Transverse colon (tissue), 4 donors: ENCODE results near the gene USP7. TPM values are rescaled to one million over a fixed set of nuclear protein-coding genes. Genes with fewer than 3 reads are reported as not detected.

ENCODE experiments used
- DNase-seq: peaks from one replicate; pipeline ENCODE4 v3.0.0-alpha.2; 2019
- H3K27ac ChIP-seq, 4 donors: fragments of 200-600 bp; sonication (generic); 2 replicates each; pipeline ENCODE4 v1.5.1; 2016 to 2018; ENCODE audit warnings: inconsistent platforms in 4 of 4
- H3K27me3 ChIP-seq: fragments of 200-600 bp; sonication (generic); 2 replicates; pipeline ENCODE4 v1.5.1; 2017; ENCODE audit warnings: inconsistent platforms
- H3K36me3 ChIP-seq, 4 donors: fragments of 200-600 bp; sonication (generic); 2 replicates each; pipeline ENCODE4 v1.5.1; 2017 to 2019; ENCODE audit warnings: inconsistent platforms in 4 of 4
- H3K4me1 ChIP-seq, 4 donors: fragments of 200-600 bp; sonication (generic); 2 replicates each; pipeline ENCODE4 v1.5.1; 2017 to 2020; ENCODE audit warnings: inconsistent platforms in 4 of 4
- H3K4me3 ChIP-seq, 4 donors: fragments of 200-600 bp; sonication (generic); 1 replicate in 1 of 4; 2 replicates in 3 of 4; pipeline versions ENCODE4 v1.5.1 to v1.6.1; 2017 to 2019; ENCODE audit warnings: inconsistent platforms in 4 of 4
- H3K9me3 ChIP-seq, 2 donors: fragments of 200-600 bp; sonication (generic); 2 replicates each; pipeline ENCODE4 v1.5.1; 2017 to 2019; ENCODE audit warnings: inconsistent platforms in 2 of 2
- EP300 ChIP-seq: sonication (generic); formaldehyde crosslinking; IDR thresholded peaks from one replicate; pipeline ENCODE4 v1.6.1; 2017; ENCODE audit warnings: antibody characterized with exemption, low read depth
- POLR2A ChIP-seq: fragments of 450-650 bp; IDR thresholded peaks from one replicate; pipeline ENCODE4 v1.6.1; 2016; ENCODE audit warnings: antibody characterized with exemption, mild to moderate bottlenecking, moderate library complexity
- POLR2AphosphoS5 ChIP-seq, 3 donors: sonication (generic); formaldehyde crosslinking; IDR thresholded peaks; one replicate each; pipeline ENCODE4 v1.6.1; 2016; ENCODE audit warnings: antibody characterized with exemption in 3 of 3
- WGBS, 2 donors: methylation state at CpG; one replicate each; pipeline ENCODE4 v1.1.5; 2018; ENCODE audit warnings: low coverage in 1 of 2; 5-methylcytosine and 5-hydroxymethylcytosine counted together
- in situ Hi-C, 4 donors: fragments of 200-750 bp; cut with MboI; loops; one replicate each; pipeline versions ENCODE4 v1.15.0 to v1.15.1; 2017; ENCODE audit warnings: low sequenced_read_pairs in 3 of 4, low pct_ligation_motif_present in 1 of 4, low pct_unique_long_range_greater_than_20kb in 1 of 4
- intact Hi-C: fragments of 100-400 bp; cut with DNase I; formaldehyde crosslinking; loops from one replicate; pipeline ENCODE4 v1.15.1; 2023; ENCODE audit warnings: low total_unique reads
- total RNA-seq, 4 donors: library from RNA; depleted of rRNA; stranded (reverse); fragments of >200 nt; gene quantifications; one replicate each; pipeline ENCODE4 v1.1.0, GENCODE V29; 2016
- TF ChIP-seq, protein P1 (sequence below), 5 experiments: fragments of 200-600 bp in 3 of 5; fragments of 450-650 bp in 2 of 5; sonication (generic) in 3 of 5; IDR thresholded peaks; 1 replicate in 2 of 5; 2 replicates in 3 of 5; pipeline ENCODE4 v1.5.1; 2016 to 2017; ENCODE audit warnings: antibody characterized with exemption in 5 of 5, inconsistent platforms in 3 of 5, mild to moderate bottlenecking in 2 of 5, moderate library complexity in 1 of 5

USP7 gene
- total RNA-seq, 4 donors from 2014 or later, result 72.9 to 419 (median 158) TPM

DNA sequence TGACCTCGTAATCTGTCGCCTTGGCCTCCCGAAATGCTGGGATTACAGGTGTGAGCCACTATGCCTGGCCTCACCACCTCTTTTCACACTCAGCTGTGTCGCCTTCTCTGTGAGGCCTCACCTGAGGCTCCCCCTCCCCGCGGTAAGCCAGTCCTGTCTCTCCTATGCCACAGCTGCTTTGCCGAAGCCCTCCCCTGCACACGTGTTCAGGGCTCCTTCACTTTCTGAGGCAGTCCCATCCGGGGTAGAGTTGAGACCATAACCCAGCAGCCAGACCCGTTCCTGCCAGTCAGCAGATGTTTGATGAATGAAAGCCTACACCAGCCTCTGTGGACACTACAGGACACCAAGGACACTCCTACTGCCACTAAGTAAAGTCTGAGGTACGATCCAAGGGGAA is 10.6 kb downstream of the USP7 start:
- H3K9me3 ChIP-seq, result no peaks in the 10 kb centered on the region
- no peaks in the 10 kb centered on the region for H3K36me3 ChIP-seq
- in situ Hi-C loops, result no loop called here
- WGBS, 2 donors, result 68% methylated on average over 11 of the region's 11 CpGs; no CpG with 5 or more reads in 1 of the 2 donors
- H3K27ac ChIP-seq, result no peak overlapping the region
- intact Hi-C loops, result no loop called here
- H3K4me1 ChIP-seq, result peaks cover 54 to 91% (median 75%) of the 10 kb centered on the region in 4 donors
- no peaks in the 10 kb centered on the region for H3K27me3 ChIP-seq
- no peak for DNase-seq
- TF ChIP-seq POLR2A (no peak), EP300 (no peak), POLR2AphosphoS5 (IDR thresholded peaks at IDR 0.05) (no peak)
- TF ChIP-seq, protein P1, sequence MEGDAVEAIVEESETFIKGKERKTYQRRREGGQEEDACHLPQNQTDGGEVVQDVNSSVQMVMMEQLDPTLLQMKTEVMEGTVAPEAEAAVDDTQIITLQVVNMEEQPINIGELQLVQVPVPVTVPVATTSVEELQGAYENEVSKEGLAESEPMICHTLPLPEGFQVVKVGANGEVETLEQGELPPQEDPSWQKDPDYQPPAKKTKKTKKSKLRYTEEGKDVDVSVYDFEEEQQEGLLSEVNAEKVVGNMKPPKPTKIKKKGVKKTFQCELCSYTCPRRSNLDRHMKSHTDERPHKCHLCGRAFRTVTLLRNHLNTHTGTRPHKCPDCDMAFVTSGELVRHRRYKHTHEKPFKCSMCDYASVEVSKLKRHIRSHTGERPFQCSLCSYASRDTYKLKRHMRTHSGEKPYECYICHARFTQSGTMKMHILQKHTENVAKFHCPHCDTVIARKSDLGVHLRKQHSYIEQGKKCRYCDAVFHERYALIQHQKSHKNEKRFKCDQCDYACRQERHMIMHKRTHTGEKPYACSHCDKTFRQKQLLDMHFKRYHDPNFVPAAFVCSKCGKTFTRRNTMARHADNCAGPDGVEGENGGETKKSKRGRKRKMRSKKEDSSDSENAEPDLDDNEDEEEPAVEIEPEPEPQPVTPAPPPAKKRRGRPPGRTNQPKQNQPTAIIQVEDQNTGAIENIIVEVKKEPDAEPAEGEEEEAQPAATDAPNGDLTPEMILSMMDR (IDR thresholded peaks at IDR 0.05), result no peak
- no peak overlapping the region for H3K4me3 ChIP-seq

DNA sequence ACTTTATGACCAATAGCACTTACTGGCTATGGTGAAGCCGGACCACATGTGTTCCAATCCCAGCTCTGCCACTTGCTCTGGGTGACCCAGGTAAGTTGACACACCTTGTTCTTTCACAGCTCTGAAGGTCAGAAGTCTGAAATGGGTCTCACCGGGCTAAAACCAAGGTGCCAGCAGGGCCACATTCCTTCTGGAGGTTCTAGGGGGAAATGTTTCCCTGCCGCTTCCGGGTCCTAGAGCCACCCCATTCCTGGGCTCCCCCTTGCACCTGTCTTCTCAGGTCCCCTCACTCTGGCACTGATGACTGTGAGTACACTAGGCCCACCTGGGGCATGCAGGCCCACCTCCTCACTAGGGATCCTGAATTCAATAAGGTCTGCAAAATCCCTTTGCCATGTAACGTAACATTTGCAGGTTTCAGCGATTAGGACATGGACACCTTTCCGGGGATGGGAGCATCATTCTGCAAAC is 11.4 kb downstream of the USP7 start:
- no peaks in the 10 kb centered on the region for H3K9me3 ChIP-seq
- intact Hi-C loops, result no loop called here
- H3K36me3 ChIP-seq, result no peaks in the 10 kb centered on the region
- H3K4me3 ChIP-seq, result no peak overlapping the region
- H3K27ac ChIP-seq, result no peak overlapping the region
- in situ Hi-C loops, result no loop called here
- no peaks in the 10 kb centered on the region for H3K27me3 ChIP-seq
- 73% methylated on average over 7 of the region's 7 CpGs; no CpG with 5 or more reads in 1 of the 2 donors for WGBS, 2 donors
- peaks cover 50 to 91% (median 75%) of the 10 kb centered on the region in 4 donors for H3K4me1 ChIP-seq
- no peak for TF ChIP-seq EP300
- no peak for TF ChIP-seq POLR2AphosphoS5 (IDR thresholded peaks at IDR 0.05)
- TF ChIP-seq POLR2A, result no peak
- TF ChIP-seq, protein P1 (IDR thresholded peaks at IDR 0.05), result no peak
- no peak for DNase-seq

DNA sequence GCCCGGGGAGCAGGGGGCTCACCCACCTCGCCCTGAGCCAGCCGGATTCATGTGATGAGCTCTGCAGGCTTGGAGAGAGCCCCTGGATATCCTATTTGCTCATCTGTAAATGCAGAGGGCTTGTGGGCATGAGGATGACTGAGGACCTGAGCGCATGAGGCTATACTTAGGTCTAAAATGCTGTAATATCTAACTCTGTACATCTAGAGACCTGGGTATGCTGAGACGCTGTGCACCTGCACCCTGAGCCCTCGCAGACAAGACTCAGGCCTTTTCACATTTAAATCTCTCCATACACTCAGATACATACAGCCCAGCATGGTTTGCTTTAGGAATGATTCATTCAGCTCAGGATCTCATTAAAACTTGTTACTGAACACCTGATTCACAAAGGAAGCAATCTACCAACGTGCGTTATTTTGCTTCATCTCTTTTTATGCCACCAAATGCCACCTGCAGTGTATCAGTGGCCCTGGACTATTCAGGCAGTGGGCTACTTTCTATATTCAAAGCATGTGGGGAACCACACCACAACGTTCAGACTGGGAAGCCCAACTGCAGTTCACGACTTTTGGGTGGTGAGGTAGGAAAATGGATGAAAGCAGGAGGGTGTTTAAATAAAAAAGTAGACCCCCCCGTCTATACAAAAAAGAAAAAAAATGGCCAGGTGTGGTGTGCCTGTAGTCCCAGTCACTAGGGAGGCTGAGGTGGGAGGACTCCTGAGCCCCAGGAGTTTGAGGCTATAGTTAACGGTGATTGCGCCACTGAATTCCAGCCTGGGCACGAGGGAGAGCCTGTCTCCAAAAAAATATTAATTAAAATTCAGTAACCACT is 12.0 kb downstream of the USP7 start:
- Histone ChIP-seq H3K9me3 (no peaks in the 10 kb centered on the region), H3K27me3 (no peaks in the 10 kb centered on the region), H3K4me1 (peaks cover 50 to 91% (median 75%) of the 10 kb centered on the region in 4 donors), H3K36me3 (no peaks in the 10 kb centered on the region), H3K4me3 (no peak overlapping the region), H3K27ac (peak overlapping the region in 1 of 4 donors; percentile 21)
- in situ Hi-C loops (no loop called here), intact Hi-C loops (no loop called here)
- no peak for DNase-seq
- 48 to 63% methylated on average over 8 to 14 of the region's 14 CpGs for WGBS, 2 donors
- TF ChIP-seq EP300, result no peak
- TF ChIP-seq POLR2AphosphoS5 (IDR thresholded peaks at IDR 0.05), result no peak
- no peak for TF ChIP-seq POLR2A
- TF ChIP-seq, protein P1 (IDR thresholded peaks at IDR 0.05), result no peak

DNA sequence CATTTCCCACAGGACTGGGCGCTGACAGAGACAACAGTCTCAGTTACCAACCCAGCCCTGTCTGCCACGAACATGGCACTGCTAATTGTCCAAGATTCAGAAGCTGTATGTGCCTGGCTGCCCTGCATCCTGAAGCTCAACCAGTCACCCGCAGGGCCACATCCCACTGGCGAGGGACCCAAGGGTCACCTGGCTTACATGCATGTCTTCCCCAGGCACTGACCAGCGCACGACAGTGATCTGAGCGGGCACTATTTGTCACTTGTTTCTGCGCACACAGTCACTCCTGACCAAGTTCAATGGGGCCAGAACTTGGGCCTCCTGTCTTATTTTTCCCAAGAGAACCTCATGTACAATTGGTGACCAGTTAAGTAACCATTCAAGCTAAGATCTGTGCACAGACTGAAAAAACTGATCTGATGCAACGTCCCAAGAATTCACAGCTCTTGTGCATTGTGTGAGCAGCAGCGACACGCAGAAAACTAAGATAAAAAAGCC is 13.1 kb downstream of the USP7 start:
- Histone ChIP-seq H3K4me3 (no peak overlapping the region), H3K36me3 (no peaks in the 10 kb centered on the region), H3K9me3 (no peaks in the 10 kb centered on the region), H3K27ac (no peak overlapping the region), H3K27me3 (no peaks in the 10 kb centered on the region), H3K4me1 (peaks cover 50 to 91% (median 75%) of the 10 kb centered on the region in 4 donors)
- 70 to 77% methylated on average over 2 to 11 of the region's 11 CpGs for WGBS, 2 donors
- intact Hi-C loops (no loop called here), in situ Hi-C loops (no loop called here)
- TF ChIP-seq POLR2A, result no peak
- TF ChIP-seq POLR2AphosphoS5 (IDR thresholded peaks at IDR 0.05), result no peak
- DNase-seq, result no peak
